Stimulated activated CD8-positive, alpha-beta memory T cell treated with anti-CD3 and anti-CD28 coated beads, Interleukin-12 subunit alpha, Interleukin-12 subunit beta, amount 100 ng/mL, for 24 hours (primary cell): ENCODE measurements around the gene ATRNL1.

ENCODE experiments used
- DNase-seq: peaks from one replicate; pipeline ENCODE4 v3.0.0-alpha.2; 2020; ENCODE audit errors: extremely low read depth

ATRNL1 gene

DNA sequence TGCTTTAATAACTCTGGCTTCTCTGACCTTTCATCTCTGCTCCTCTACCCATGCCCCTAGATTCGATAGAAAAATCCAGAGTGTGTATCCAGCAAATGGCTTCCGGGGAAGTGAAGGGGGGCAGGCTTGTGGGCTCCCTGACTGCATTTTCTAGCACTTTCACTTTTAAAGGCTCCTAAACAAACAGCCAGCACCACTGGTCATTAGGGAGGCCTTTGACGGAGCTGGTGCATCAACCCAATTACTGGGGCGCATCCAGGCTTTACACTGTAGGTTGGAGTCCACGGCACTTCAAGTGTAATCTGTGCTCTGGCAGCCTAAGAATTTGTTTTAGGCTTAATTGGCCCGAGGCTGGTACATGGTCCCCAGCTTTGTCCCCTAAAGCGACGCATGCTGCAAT is 887.9 kb downstream of the ATRNL1 start:
- DNase-seq: no peak

DNA sequence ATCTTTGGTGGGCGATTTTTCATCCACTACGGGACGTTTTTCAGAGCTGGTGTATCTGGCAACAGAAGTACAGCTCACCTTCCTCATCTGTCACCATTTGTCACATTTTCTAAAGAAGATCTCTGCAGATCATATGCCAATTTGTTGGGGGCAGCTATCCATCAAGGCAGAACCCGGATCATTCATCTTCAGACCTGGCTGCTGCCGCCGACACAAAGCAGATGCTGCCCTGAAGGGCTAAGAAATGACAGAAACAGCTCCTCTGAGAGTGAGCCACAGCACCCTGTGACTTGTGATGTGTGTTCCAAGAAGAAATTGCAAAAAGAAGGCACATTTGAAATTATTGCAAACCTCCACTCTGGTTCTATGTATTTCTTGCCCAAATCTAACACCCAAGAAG is 888.9 kb downstream of the ATRNL1 start:
- no peak for DNase-seq

DNA sequence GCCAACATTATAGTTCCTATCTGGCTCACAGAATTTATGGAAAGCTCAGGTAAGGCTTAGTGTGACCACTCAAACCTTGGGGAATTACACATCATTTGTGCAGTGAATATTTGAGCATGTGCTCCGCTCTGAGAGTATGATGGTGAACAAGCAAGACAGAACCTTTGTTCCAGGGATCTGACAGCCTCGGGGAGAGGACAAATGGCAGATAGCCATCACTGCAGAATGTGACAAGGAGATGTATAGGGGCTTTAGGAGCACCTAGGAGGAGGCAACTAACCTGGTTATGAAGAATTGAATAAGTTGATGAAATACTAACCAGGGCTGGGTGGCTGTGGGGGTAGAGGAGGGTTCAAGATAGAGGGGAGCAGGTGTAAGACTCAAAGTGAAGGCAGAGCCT is 889.4 kb downstream of the ATRNL1 start:
- DNase-seq: no peak

DNA sequence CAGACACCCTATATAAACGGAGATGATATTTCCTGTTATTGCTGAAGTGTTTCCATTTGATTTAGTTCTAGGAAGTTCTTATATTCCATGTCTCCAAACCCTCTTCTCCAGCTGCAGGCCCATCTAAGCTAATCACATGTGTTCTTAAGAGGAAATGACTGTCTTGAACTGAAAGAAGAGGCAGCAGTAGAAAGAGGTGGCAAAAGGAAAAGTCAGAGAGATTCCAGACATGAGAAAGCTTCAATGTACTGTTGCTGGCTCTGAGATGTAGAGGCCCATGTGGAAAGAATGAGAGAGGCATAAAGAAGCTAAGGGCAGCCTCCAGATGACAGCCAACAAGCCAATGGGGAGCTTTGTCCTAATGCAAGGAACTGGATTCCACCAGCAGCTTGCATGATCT is 892.6 kb downstream of the ATRNL1 start:
- DNase-seq: no peak

DNA sequence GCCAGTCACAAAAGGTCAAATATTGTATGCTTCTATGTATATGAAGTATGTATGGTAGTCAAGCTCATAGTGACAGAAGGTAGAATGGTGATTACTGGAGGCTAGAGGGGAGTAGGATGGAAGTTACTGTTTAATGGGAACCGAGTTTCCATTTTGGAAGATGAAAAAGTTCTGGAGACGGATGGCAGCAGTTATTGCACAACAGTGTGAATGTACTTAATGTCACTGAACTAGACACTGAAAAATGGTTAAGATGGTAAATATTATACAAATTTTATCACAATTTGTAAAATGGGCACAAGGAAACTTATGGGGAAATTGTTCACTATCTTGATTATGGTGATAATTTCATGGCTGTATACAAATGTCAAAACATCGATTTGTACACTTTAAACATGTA is 895.2 kb downstream of the ATRNL1 start:
- no peak for DNase-seq

DNA sequence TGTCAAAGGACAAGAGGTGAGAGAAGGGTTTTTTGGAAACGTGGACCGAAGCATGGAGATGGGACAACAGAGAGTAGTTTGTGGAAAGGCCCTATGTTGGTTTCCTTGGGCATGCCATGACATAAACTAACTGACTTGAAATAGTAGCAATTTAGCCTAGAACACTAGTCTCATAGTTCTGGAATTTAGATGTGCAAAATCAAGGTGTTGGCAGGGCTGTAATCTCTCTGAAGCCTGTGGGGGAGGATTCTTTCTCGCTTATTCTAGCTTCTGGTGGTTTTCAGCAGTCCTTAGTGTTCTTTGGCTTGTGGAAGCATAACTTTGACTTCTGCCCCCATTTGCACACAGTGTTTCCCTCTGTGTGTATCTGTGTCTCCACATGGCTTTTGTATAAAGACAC is 896.5 kb downstream of the ATRNL1 start:
- no peak for DNase-seq

DNA sequence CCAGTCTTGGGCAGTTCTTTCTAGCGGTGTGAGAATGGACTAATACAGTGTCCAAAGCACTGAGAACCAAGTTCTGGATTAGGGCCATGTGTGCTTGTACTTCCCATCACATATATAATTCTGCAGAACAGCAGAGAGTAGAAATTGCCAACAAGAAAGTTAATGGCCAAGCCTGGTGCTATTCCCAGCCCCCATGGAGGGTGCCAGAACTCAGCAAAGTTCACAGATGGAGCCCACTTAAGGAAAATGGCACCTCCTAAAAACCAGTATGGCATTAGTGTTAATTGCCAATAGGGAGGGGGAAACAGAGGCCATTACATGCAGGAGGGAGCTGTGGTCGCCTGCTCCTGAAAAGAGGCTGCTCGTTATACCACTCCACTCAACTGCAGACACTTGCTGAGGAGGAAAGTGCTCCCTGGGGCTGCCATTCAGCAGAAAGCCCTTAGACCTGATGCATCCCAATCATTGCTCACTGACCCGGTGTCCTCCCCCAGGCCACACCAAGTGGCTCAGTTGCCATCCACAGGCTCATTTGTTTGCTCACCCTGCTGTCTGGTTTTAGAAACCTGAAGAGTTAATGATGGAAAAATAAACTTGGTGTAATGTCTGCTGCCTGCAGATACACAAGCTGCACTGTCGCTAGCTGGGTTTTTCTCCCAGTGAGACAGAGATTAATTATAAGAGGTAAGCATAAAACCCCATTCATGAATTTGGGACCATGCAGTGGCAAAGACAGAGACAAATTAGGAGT is 899.2 kb downstream of the ATRNL1 start:
- DNase-seq: no peak

DNA sequence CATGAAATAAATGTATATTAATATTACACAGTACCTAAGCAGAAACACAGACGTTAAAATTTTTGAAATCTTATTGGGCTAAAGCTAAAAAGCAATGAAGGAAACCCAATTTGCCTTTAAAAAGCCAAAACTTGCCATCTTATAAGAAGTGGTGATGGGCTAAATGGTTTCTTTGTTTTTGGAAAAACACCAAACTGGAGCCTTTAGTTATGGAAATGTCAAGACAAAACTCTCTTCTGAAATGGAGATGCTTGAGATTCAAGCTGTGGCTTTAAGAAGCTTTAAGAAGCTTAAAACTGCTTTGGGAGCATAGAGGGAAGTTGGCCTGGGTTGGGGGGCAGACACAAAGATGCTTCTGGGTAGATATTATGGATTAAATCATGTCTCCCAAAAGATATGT is 902.9 kb downstream of the ATRNL1 start:
- DNase-seq: no peak

DNA sequence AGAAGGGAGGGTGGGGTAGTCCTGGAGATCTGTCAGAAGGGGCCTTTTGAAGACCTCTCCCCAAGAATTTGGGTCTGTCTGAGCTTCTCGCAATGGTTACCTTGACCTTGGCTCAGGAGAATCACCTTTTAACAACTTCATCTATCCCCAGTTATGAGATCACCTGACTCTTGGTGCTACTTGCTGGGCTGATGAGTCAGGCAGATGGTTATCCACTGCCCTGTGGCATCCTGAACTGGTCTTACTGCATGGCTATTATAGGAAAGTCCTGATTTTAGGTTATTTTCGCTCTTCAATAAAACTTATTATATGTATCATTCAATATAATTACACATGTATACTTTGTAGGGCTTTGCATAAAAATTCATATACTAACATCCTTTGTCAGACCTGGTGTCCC is 905.1 kb downstream of the ATRNL1 start:
- no peak for DNase-seq
